Hepatocyte (in vitro differentiated cells): ENCODE results near the gene DNAJB1. TPM values are rescaled to one million over a fixed set of nuclear protein-coding genes. Genes with fewer than 3 reads are reported as not detected.
A peak's percentile ranks its signal among the peaks of the same experiment; 100 is the strongest.

Source experiments
- DNase-seq: peaks from one replicate; pipeline ENCODE4 v3.0.0-alpha.2; 2016; ENCODE audit warnings: low spot score
- H2AFZ ChIP-seq: fragments of 200-600 bp; sonication (generic); 2 replicates; pipeline ENCODE4 v1.6.0; 2016; ENCODE audit warnings: antibody characterized with exemption, mild to moderate bottlenecking
- H3K27ac ChIP-seq: fragments of 200-600 bp; sonication (generic); 2 replicates; pipeline ENCODE4 v1.5.1; 2016; ENCODE audit warnings: mild to moderate bottlenecking
- H3K27me3 ChIP-seq: fragments of 200-600 bp; sonication (generic); 2 replicates; pipeline ENCODE4 v1.6.1; 2016
- H3K36me3 ChIP-seq: fragments of 200-600 bp; sonication (generic); replicated peaks from 2 replicates; pipeline ENCODE4 v1.5.1; 2016; ENCODE audit warnings: low read depth; ENCODE audit not compliant: insufficient read depth
- H3K4me1 ChIP-seq: fragments of 200-600 bp; sonication (generic); 2 replicates; pipeline ENCODE4 v1.5.1; 2016; ENCODE audit warnings: mild to moderate bottlenecking, moderate library complexity; ENCODE audit not compliant: insufficient read depth
- H3K4me2 ChIP-seq: fragments of 200-600 bp; sonication (generic); 2 replicates; pipeline ENCODE4 v1.6.0; 2016
- H3K4me3 ChIP-seq: fragments of 200-600 bp; sonication (generic); 2 replicates; pipeline ENCODE4 v1.5.1; 2016; ENCODE audit warnings: mild to moderate bottlenecking
- H3K79me2 ChIP-seq: fragments of 200-600 bp; sonication (generic); 2 replicates; pipeline ENCODE4 v1.6.0; 2017; ENCODE audit warnings: mild to moderate bottlenecking
- H3K9me2 ChIP-seq: fragments of 200-600 bp; sonication (generic); replicated peaks from 2 replicates; pipeline ENCODE4 v1.6.0; 2017; ENCODE audit warnings: mild to moderate bottlenecking; ENCODE audit not compliant: insufficient read depth
- H3K9me3 ChIP-seq: fragments of 200-600 bp; sonication (generic); 2 replicates; pipeline ENCODE4 v1.5.1; 2016; ENCODE audit warnings: low read depth, mild to moderate bottlenecking
- H4K20me1 ChIP-seq: fragments of 200-600 bp; sonication (generic); 2 replicates; pipeline ENCODE4 v1.6.0; 2016; ENCODE audit warnings: mild to moderate bottlenecking; ENCODE audit not compliant: insufficient read depth, poor library complexity, severe bottlenecking
- EZH2 ChIP-seq: fragments of 200-600 bp; sonication (generic); IDR thresholded peaks from 2 replicates; pipeline ENCODE4 v1.6.1; 2016; ENCODE audit warnings: antibody characterized with exemption, mild to moderate bottlenecking, borderline replicate concordance
- EZH2phosphoT487 ChIP-seq: fragments of 200-600 bp; sonication (generic); IDR thresholded peaks from one replicate; pipeline ENCODE4 v1.6.1; 2018; ENCODE audit warnings: antibody characterized with exemption, mild to moderate bottlenecking, low read depth, moderate library complexity; ENCODE audit not compliant: unreplicated experiment, severe bottlenecking
- WGBS: methylation state at CpG from one replicate; pipeline ENCODE4 v1.1.6; 2016; ENCODE audit warnings: low lambda C conversion rate; ENCODE audit errors: missing lambda C conversion rate; 5-methylcytosine and 5-hydroxymethylcytosine counted together
- polyA plus RNA-seq: library from polyadenylated mRNA; unstranded; fragments of >200 nt; fragmentation: Nextera tagmentation; extraction: Ambion mirVana; gene quantifications from 2 replicates; pipeline ENCODE4 v1.2.1, GENCODE V29; 2016
- total RNA-seq: library from RNA; depleted of rRNA; stranded (reverse); fragments of >200 nt; gene quantifications from 2 replicates; pipeline ENCODE4 v1.2.3, GENCODE V29; 2014
- TF ChIP-seq, protein P1 (sequence below): fragments of 200-600 bp; sonication (generic); IDR thresholded peaks from 2 replicates; pipeline ENCODE4 v1.5.1; 2016; ENCODE audit warnings: antibody characterized with exemption, mild to moderate bottlenecking; ENCODE audit not compliant: poor library complexity

The DNAJB1 gene
- total and polyA plus RNA-seq, 2 experiments from 2014 or later = 104 to 185 TPM

DNA sequence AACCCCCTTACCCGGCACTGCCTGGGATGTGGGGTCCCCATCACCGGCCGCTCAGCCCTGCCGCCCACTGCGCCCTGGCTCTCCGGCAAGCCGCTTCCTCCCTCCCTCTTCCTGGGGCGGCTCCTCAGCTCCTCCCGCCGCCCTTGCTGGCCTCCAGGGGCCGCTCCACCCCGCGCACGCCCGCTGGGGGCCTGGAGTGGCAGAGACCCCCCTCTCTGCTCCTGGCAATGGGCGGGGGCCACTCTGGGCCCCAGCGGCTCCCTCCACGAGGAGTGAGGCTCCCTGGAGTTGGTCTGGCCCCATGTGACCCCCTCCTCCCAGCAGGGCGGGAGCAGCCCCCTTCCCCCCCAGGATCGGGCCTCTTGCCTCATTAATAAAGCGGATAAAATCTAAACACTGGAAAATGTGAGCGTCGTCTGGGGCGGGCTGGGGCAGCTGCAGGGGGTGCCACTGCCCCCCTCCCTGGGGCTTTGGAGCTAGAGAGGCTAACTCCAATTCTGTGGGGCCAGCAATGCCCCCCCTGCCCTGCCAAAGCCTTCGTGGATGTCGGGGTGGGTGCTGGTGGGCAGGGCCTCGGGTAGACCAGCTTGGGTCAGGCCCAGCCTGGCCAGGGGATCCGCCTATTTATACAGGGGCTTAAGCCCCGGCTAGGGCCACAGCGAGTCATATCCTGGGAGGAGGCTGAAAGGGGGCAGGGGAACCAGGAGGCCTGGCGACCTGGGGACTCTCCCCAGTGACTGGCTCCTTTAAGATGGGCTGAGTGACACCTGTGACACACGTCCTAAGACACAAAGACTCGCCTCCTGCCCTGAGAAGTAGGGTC, 42.7 kb downstream of the DNAJB1 start, which contains the start of gene PTGER1:
Gene PTGER1 (minus strand): TSS at position 104 of the 823 bp plus-strand sequence. CDS start 1,034 bp downstream, outside the sequence.
- no peaks in the 10 kb centered on the region for H4K20me1 ChIP-seq
- no peaks in the 10 kb centered on the region for H3K9me2 ChIP-seq
- H3K36me3 ChIP-seq = peaks cover 4% of the 10 kb centered on the region
- WGBS = 20% methylated on average over 25 of the region's 33 CpGs
- peaks cover 37% of the 10 kb centered on the region for H3K4me1 ChIP-seq
- peak; percentile 74 for DNase-seq
- no peaks in the 10 kb centered on the region for H3K9me3 ChIP-seq
- H3K27ac ChIP-seq = peak within 1 kb of the TSS; percentile 73
- no peaks in the 10 kb centered on the region for H3K27me3 ChIP-seq
- no peak within 1 kb of the TSS for H2AFZ ChIP-seq
- no peak within 1 kb of the TSS for H3K4me3 ChIP-seq
- H3K4me2 ChIP-seq = peak within 1 kb of the TSS; percentile 70
- H3K79me2 ChIP-seq = no peaks in the 10 kb centered on the region
- TF ChIP-seq EZH2 (no peak), EZH2phosphoT487 (no peak)
- TF ChIP-seq, protein P1, sequence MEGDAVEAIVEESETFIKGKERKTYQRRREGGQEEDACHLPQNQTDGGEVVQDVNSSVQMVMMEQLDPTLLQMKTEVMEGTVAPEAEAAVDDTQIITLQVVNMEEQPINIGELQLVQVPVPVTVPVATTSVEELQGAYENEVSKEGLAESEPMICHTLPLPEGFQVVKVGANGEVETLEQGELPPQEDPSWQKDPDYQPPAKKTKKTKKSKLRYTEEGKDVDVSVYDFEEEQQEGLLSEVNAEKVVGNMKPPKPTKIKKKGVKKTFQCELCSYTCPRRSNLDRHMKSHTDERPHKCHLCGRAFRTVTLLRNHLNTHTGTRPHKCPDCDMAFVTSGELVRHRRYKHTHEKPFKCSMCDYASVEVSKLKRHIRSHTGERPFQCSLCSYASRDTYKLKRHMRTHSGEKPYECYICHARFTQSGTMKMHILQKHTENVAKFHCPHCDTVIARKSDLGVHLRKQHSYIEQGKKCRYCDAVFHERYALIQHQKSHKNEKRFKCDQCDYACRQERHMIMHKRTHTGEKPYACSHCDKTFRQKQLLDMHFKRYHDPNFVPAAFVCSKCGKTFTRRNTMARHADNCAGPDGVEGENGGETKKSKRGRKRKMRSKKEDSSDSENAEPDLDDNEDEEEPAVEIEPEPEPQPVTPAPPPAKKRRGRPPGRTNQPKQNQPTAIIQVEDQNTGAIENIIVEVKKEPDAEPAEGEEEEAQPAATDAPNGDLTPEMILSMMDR = peak; percentile 42

DNA sequence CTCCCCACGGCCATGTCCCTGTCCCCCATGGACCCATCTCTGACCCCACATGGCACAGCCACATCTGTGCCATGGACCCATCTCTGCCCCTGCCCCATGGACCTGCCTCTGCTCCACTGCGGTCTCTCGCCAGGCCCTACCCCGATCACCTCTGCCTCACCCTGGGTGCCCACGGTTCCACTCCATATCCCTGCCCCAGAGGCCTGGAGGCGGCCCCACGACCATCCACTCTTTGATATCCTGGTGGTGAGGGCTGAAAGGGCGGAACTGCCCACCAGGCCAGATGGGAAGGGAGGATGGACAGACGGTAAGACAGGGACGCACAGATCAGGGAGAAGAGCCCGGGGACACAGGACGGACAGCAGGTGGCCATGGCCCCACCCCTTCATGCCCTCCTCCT, 43.4 kb downstream of the DNAJB1 start:
- TF ChIP-seq EZH2phosphoT487 (no peak), EZH2 (no peak)
- TF ChIP-seq, protein P1 = no peak
- Histone ChIP-seq H3K9me2 (no peaks in the 10 kb centered on the region), H3K4me1 (peaks cover 37% of the 10 kb centered on the region), H3K27ac (peak overlapping the region; percentile 73), H3K4me2 (peak overlapping the region; percentile 70), H3K79me2 (no peaks in the 10 kb centered on the region), H3K36me3 (peaks cover 4% of the 10 kb centered on the region), H3K9me3 (no peaks in the 10 kb centered on the region), H2AFZ (no peak overlapping the region), H3K4me3 (no peak overlapping the region), H4K20me1 (no peaks in the 10 kb centered on the region), H3K27me3 (no peaks in the 10 kb centered on the region)
- WGBS = 86% methylated on average over 11 of the region's 12 CpGs
- DNase-seq = no peak

DNA sequence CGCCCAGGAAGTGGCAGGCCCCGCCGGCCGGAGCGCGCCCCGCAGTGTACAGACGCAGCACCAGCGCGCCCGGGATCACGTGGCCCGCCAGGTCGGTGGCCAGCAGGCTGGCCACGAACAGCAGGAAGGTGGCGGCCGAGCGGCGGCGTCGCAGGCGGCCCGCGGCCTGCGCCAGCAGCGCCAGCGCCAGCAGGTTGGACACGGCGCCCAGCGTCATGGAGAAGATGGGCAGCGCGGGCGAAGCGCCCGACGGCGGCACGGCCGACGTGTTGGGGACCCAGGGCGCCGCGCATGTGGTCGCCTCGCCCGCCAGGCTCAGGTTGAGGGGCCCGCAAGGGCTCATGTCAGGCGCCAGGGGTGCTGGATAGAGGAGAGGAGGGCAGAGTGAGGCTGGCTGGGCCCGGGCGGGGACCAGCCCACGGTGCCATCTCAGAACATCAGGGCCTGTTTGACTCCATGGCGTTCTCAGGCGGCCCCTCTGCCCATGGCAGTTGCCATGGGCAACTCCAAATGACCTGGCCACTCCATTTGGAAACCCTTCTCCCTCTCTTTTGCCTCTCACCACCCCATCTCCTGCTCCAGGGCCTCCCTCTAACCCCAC, 44.1 kb downstream of the DNAJB1 start:
- no peaks in the 10 kb centered on the region for H4K20me1 ChIP-seq
- no peak overlapping the region for H2AFZ ChIP-seq
- peaks cover 37% of the 10 kb centered on the region for H3K4me1 ChIP-seq
- H3K4me3 ChIP-seq = no peak overlapping the region
- H3K79me2 ChIP-seq = no peaks in the 10 kb centered on the region
- TF ChIP-seq EZH2 (no peak), EZH2phosphoT487 (no peak)
- TF ChIP-seq, protein P1 = no peak
- H3K36me3 ChIP-seq = peaks cover 4% of the 10 kb centered on the region
- no peak overlapping the region for H3K27ac ChIP-seq
- H3K9me2 ChIP-seq = no peaks in the 10 kb centered on the region
- no peak overlapping the region for H3K4me2 ChIP-seq
- H3K9me3 ChIP-seq = no peaks in the 10 kb centered on the region
- no peaks in the 10 kb centered on the region for H3K27me3 ChIP-seq
- 98% methylated on average over 38 of the region's 53 CpGs for WGBS
- peak; percentile 4 for DNase-seq
